ENCODE measurements around the gene DBH.

DNA sequence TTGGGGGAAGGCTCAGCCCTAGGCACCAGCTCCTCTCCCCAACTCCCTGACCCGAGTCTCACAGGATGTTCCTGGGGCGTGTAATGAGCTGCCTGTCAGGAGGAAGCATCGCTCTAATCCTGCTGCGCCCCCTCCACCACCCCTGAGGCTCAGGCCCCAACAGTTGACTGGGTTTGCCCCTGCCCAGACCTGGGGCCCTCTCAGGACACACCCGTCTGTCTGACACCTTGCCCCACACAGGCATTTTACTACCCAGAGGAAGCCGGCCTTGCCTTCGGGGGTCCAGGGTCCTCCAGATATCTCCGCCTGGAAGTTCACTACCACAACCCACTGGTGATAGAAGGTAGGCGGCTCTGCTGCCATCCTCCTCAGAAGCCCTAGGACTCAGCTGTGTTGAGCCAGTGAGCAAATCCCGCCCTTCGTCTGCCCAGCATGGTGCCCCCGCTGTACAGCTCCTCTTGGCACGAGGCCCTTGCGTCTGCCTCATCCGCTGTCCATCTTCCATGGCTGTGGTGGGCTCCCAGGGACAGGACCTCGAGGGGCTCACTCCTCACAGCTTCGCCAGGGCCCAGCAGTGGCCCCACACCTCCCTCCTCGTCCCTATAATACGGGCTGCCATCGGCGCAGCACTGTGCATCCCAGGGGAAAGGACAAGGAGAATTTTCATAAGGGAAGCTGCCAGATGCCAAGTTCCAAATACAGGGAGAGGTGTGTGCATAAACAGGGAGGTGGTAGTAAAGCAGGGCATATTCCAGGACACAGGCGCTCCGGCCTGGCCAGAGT, 8.0 kb downstream of the DBH start:
- TF ChIP-seq, protein P1, sequence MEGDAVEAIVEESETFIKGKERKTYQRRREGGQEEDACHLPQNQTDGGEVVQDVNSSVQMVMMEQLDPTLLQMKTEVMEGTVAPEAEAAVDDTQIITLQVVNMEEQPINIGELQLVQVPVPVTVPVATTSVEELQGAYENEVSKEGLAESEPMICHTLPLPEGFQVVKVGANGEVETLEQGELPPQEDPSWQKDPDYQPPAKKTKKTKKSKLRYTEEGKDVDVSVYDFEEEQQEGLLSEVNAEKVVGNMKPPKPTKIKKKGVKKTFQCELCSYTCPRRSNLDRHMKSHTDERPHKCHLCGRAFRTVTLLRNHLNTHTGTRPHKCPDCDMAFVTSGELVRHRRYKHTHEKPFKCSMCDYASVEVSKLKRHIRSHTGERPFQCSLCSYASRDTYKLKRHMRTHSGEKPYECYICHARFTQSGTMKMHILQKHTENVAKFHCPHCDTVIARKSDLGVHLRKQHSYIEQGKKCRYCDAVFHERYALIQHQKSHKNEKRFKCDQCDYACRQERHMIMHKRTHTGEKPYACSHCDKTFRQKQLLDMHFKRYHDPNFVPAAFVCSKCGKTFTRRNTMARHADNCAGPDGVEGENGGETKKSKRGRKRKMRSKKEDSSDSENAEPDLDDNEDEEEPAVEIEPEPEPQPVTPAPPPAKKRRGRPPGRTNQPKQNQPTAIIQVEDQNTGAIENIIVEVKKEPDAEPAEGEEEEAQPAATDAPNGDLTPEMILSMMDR (optimal IDR thresholded peaks at IDR 0.05 in 1 of 3, IDR thresholded peaks at IDR 0.05 in 1 of 3, conservative IDR thresholded peaks at IDR 0.05 in 1 of 3; ENCODE audit: extremely low read depth in 1 of 3, insufficient read depth in 2 of 3, low read length in 3 of 3): no peak
- TF ChIP-seq EZH2 (IDR thresholded peaks at IDR 0.05; ENCODE audit: low read length): no peak

Measured in keratinocyte (primary cell).